Measurements from ENCODE around the gene ANKRD34A.

Gene ANKRD34A

DNA sequence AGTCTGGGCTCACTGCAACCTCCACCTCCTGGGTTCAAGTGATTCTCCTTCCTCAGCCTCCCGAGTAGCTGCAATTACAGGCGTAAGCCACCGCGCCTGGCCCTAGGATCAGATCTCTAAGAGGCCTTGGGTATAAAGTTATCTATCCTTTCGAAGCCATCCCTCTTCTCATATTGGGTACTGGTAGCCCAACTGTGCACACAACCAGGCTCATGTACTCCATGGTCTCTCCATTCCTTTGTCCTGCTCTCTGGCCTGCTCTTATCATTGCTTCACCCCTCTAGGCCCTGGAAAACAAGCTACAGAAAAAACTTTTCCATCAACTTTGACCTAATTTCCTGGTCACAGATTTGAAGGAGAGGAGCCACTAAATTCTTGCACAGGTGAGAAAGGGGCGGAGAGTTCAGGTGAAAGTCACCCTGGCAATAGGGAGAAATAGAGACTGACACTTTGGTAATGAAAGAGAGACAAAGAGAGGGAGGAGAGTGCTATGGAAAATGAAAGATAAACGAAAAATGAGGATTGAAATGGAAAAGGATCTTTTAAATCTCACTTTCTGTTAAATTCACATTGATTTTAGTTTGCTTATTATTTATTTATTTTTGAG is 26.0 kb upstream of the ANKRD34A start:
- no peak for DNase-seq

DNA sequence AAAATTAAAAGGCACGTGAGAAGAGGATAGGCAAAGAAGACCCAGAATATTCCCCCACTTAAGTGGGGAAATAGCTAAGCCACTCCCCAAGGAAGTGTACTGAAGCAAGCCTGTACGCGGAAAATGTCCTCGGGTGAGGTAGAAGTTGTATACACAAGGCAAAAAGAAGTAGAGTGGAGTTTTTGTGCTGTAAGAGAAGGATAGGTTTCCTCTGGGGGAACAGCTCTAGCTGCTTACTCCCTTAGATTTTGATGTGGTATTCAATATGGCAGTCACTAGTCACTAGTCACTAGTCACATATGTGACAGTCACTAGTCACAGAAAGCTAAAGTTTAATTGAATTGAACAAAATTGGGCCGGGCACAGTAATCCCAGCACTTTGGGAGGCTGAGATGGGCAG is 24.4 kb upstream of the ANKRD34A start:
- no peak for DNase-seq

DNA sequence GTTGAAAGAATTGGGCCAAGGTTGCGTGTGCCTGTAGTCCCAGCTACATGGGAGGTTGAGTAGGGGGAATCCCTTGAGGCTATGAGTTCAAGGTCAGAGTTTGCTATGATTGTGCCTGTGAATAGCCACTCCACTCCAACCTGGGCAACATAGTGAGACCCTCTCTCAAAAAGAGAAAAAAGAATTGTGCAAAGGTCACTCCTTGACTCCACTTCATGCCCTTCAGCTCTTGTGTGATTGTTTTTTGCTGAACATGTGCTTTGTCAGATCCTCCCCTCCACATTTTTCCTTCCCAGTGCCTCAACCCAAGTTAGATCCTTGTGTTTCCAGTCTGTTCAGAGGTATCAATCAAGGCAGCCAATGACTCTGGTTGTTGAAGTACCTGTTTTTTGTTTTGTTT is 23.6 kb upstream of the ANKRD34A start:
- no peak for DNase-seq

DNA sequence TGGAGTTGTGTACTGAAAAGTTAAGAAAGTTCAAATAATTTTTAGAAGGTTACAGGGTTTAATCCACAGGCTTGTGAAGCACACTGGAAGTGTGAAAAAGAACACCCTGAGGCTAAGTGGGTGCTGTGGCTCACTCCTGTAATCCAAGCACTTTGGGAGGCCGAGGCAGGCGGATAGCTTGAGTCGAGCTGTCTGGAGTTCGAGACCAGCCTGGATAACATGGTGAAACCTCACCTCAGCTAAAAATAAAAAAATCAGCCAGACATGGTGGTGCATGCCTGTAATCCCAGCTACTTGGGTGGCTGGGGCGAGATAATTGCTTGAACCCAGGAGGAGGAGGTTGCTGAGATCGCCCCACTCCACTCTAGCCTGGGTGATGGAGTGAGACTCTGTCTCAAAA is 22.2 kb upstream of the ANKRD34A start:
- DNase-seq, result no peak

DNA sequence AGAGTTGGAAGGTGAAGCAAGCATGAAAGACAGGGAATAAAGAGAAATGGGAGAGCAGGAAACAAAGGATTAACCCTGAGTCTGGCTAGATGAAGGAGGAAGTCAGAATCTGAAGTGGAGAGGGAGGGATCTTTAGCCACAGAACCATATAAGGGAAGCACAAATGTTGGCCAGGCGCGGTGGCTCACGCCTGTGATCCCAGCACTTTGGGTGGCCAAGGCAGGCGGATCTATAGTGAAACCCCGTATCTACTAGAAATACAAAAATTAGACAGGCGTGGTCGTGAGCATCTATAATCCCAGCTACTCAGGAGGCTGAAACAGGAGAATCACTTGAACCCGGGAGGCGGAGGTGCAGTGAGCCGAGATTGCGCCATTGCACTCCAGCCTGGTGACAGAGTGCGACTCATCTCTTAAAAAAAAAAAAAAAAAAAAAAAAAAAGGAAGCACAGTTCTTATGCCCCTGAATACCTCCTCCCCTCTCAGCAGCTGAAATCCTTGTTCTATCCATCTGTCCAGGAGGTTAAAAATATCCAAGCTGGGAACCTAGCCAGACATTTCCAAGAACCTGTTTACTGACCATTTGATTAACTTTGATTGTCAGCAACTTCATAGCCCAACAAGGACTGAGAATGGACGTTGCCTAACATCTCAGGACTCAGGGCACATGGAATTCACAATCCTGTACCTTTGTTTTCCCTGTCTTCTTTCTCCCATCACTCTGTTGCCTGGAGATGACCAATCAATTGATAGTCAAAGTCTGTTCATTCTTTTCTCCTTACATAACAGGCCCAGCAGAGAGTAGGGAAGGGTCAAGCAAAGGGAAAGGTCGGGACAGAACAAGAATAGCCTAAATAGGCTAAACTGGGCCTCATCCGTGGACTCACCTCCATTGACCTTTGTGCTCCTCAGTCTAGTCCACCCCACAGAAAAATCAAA is 21.4 kb upstream of the ANKRD34A start:
- DNase-seq, result no peak

DNA sequence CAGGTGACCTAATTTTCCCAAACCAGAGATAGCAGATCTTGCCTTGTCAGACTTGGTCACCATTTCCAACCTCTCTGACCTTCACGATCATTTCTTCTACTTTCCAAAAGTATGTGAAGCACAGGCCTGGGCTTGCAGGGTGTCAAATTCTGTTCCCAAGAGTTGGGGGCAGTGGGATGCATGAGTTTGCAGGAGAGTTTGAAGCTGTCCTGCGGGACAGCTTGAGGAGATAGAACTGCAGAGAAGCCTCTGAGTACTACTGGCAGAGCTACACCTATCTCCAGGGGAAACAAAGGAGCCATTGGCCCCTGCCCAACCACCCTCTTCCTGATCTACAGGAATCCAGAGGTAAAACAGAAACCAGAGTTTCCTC is 20.7 kb upstream of the ANKRD34A start:
- DNase-seq, result no peak

DNA sequence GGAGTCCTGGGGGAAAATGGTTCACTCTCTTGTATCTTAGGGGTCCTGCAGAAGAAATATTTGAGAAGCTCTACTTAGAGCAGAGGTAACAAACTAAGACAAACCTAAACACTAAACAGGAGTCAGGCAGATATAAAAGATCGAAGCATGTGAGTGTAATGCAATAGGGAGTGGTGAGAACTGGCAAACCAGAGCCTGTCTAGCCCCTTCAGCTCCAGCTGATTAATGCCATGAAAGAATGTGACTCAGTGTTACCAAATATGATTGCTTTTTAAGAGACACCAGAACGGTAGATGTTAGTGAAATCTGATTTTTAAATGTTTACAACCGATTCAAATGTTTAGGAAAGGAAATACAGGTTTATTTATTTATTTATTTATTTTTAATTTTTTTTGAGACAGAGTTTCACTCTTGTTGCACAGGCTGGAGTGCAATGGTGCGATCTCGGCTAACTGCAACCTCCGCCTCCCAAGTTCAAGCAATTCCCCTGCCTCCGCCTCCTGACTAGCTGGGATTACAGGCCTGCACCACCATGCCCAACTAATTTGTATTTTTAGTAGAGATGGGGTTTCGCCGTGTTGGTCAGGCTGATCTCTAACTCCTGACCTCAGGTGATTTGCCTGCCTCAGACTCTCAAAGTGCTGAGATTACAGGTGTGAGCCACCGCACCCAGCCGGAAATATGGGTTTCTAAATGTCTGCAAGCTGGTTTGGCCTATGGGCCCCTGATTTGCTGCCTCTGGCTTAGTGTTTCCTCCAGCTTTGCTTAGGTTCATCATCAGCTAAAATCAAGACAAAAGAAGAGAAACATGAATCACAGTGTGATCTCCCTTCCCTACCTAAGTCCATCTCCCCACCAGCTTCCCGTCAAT is 19.8 kb upstream of the ANKRD34A start:
- DNase-seq, result peak; percentile 43

DNA sequence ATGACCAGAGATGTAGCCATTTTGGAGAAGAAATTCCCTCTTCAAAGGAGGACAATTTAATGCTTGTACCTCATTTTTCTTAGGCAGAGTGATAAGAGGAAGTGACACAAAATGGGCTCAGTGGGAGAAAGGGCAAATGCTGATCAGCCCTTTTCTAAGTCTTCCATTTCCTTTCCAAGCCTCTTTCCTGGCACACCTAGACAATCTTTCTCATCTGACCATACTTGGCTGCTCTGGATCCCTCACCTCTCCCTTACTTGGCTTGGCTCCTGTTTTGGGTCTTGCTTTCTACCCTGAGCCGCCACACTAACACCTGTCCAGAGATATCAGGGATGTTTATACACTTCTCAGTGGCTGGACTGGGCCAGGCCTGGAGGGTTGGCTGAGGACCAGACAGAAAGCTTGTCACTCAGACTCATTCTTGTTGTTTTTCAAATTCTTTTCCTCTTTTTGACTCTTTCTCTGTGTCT is 18.9 kb upstream of the ANKRD34A start:
- no peak for DNase-seq

DNA sequence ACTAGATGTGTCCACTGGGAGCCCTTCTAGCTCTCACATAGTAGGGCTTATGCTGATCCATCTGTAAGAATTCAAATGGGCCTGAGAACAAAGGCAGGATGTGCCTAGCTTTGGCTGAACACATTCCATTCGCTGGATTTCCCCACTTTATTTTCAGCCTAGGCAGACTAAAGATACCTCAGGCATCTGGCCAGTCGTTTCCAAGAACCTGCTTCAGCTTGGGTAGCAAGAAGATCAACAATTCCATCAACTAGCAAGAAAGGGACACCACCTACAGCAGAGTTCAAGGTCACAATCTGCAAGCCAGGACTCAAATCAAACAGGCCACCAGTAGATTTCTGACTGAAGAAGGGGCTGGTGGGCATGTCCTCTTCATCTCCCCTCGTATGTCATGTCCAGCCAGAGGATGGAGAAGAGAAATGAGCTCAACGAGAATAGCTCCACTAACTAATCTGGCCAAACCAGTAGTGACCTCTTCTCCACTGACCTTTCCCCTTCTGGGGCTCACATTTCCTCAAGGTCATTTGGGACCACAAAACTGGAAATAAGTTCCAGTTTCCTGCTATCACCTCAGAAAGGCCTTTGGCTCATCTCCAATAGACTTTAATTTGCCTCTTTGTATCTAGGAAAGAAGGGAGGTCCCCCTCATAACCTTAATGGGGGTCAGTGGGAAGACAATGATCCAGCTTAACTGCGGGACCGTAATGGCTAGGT is 17.8 kb upstream of the ANKRD34A start:
- no peak for DNase-seq

DNA sequence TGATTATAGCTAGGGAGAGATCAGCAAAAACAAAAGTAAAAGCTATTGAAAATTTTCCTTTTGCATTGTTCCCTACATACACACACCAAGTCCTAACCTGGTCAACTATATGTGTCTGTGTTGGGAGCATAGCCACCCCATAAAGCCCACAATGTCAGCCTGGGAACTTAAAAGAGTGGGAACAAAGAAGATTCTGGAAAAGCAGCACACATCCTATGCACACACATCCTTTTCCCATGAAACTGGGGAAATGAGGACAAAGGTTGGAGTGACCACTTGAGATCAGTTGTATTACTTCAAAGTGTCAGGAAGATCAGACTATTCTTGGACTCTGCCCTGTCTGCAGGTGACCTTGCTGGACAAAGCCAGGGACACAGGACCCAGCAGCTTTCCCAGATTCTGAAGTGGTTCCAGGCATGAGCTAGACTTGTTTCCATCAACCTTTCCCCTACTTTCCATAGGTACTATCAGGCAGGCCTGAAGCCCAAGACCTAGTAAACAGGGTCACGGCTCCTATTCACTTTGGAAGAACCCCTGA is 16.2 kb upstream of the ANKRD34A start:
- no peak for DNase-seq

DNA sequence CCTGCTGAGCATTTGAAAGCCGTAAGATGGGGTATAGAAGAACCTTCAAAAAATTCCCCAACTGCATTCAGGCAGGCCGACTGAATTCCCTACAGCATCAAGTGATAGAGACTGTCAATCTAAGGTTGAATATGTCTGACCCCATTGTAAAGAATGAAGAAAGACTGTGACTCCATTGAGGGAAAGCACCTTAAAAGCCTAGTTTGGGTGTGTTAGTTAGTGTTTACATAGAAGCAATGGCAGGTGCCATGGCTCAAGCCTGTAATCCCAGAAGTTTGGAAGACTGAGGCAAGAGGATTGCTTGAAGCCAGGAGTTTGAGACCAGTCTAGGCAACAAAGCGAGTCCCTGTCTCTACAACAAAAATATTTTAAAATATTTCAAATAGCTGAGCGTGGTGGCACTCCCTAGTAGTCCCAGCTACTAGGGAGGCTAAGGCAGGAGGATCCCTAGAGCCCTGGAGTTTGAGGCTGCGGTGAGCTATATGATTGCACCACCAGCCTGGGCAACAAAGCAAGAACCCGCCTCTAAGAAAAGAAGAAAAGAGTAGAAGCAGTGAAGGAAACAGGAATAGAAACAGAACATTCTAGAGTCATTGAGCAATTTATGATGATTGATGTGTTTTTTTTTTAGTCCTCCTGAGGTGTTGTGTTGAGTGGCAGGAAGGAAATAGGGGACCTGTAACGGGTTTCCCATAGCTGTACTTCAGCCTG is 15.5 kb upstream of the ANKRD34A start:
- DNase-seq, result no peak

DNA sequence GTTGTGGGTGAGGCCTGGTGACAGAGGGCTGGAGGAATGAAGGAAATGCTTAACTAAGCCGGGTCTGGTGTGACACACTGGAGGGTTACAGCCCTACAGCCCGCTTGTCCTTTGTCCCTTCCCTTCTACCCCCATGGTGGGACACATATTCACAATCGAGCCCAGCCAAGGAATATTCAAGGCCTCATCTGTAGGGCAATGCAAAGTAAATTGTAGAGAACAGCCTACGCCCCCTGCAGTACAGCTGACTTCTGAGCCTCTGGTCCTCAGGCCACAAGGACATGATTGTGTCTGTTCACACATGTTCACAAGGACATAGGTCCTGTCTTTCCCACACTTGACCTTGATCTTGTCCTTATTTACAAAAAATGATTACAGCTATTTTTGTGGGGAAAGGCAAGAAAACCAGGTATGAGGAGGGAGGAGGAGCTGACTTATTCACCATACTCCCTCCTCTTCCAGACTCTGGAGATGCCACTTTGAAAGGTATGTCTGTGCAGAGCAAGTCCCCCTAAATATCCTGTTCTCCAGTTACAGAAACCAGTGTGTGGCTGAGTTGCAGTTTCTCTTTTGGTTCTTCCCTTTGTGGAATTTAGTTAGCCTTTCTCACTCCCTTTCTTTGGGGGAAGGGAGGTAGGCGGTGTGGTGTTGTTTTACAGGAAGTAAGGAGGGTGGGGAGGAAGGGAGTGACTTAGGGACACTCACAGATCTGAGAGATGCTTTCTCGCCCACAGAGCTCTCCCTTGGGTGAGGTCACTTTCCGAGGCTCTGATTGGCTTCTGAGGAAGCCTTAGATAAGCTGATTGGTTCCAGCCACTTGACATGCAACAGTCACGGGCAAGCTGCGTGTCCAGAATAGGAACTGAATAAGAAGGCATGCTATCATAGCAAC is 14.7 kb upstream of the ANKRD34A start:
- DNase-seq, result peak; percentile 51

DNA sequence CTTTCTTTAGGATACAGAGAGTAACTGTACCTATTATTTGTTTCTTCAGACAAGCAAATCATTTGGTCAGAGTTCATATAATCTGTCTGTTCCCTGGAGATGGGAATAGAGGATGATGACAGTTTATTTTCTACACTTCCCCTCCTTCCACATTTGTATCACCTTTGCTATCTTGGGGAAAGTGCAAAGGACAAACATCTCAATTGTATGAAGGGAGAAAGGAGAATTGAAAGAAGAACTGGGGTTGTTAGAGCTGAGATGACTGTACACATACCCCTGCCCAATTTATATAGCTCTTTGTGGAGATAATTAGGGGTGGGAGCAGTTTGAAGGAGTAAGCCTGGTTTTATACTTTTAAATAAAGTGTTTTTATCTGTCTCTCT is 14.1 kb upstream of the ANKRD34A start:
- DNase-seq, result no peak

DNA sequence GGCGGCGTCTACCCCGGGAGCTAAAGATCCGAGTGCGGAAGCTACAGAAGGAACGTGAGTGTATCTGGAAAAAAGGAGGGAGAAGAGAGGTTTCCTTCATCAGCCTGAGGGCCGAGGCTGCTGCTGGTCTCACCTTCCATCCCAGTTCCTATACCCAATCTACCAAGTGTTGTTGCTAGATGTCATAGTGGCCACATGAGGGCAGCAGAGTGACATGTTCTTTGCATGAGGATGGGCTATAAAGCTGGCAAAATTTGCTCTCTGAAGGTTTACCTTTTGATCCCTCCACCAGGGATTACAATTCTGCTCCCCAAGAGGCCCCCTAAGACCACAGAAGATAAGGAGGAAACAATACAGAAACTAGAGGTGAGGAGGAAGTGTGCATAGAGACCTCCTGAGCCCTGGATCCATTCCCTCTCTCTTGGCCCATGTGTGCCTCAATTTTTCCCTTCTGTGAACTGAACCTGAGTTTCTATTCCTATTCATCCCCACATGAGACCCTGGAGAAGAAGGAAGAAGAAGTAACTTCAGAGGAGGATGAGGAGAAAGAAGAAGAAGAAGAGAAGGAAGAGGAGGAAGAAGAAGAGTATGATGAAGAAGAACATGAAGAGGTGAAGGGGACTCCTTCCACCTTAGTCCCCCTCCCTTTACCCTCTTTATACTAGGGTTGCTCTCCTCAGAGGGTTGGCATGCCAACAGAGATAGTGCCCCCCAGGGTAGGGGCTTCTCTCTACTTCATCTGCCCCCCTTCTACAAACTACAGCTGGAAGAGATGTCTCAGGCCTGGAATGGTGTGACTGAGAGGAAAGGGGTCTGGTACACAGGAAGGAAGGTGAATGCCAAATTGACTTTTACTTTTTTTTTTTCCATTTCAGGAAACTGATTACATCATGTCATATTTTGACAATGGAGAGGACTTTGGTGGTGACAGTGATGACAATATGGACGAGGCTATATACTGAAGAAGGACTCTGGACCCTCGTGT is 13.4 kb upstream of the ANKRD34A start:
- peak; percentile 61 for DNase-seq

DNA sequence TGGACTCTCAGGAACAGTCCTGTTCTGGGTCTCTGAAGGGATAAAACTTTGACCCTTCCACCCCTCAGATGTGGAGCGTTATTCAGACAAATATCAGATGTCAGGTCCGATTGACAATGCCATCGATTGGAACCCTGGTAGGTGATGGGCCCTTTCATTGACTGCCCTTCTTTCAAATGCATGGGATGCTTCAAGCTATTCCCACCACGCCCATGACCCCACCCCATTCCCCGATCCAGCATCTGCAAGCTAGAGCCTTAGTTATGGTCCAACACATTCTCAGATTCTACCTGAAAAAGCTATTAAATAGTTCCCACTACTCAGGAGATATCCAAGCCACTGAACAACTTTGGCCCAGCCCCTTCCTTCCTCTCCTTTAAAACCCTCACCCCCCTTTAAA is 12.6 kb upstream of the ANKRD34A start:
- no peak for DNase-seq

DNA sequence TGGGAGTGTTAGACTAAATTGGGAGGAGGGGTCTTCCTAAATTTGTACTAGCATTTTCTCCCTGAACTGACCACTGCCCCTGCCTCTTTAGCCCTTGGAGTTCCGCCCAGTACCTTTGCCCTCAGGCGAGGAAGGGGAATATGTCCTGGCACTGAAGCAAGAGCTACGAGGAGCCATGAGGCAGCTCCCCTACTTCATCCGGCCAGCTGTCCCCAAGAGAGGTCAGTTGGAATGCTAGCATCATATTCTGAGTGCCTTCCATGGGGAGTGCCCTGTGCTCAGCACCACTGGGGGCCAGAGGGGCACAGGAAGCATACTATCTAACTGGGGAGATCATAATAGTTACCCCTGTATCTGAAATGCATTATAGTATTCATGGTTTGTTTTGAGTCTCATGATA is 10.8 kb upstream of the ANKRD34A start:
- DNase-seq, result no peak

DNA sequence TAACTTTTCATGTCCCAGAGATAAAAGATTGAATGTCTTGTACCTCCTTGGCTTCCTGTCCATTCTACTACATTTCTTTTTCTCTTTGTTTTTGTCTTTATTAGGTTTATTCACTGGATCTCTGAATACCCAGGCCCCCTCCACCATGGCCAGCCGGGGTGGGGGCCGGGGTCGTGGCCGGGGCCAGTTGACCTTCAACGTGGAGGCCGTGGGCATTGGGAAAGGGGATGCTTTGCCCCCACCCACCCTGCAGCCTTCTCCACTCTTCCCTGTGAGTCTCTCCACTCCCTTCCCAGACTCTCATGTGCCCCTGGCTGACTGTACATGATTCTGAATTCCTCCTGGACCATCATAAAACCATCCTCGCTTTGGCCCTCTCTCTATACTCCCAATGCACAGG is 10.3 kb upstream of the ANKRD34A start:
- DNase-seq, result no peak

DNA sequence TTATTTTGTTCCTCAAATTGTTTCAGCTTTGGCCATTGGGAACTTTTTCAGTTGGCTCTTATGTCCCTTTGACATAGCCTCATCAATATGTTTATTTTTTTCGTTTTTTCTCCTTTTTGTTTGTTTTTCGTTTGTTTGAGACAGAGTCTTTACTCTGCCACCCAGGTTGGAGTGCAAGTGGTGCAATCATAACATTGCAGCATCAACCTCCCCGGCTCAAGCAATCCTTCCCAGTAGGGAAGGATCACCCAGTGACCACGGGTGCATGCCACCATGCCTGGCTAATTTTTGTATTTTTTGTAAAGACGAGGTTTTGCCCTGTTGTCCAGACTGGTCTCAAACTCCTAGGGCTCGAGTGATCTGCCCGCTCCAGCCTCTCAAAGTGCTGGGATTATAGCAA is 8.2 kb upstream of the ANKRD34A start:
- DNase-seq, result no peak

DNA sequence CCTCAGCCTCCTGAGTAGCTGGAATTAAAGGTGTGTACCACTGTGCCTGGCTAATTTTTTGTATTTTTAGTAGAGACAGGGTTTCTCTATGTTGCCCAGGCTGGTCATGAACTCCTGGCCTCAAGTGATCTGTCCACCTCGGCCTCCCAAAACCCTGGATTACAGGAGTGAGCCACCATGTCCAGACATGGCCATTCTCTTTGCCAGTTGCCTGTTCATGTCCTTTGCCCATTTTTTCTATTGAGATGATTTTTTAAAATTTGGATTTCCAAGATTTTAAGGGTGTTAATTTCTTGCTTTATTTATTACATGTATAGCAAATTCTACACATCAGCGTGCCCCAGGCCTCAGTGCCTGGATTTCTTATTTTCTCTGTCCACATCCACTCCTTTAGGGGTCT is 2.9 kb upstream of the ANKRD34A start:
- no peak for DNase-seq

Data from T-helper 9 cell (primary cell).